Hepatocyte (in vitro differentiated cells): ENCODE results near the gene PGP.

ENCODE experiments used
- EZH2 ChIP-seq: fragments of 200-600 bp; sonication (generic); IDR thresholded peaks from 2 replicates; pipeline ENCODE4 v1.6.1; 2016; ENCODE audit warnings: antibody characterized with exemption, mild to moderate bottlenecking, borderline replicate concordance
- TF ChIP-seq, protein P1 (sequence below): fragments of 200-600 bp; sonication (generic); IDR thresholded peaks from 2 replicates; pipeline ENCODE4 v1.5.1; 2016; ENCODE audit warnings: antibody characterized with exemption, mild to moderate bottlenecking; ENCODE audit not compliant: poor library complexity

- peak; percentile 80 for TF ChIP-seq EZH2
- TF ChIP-seq, protein P1, sequence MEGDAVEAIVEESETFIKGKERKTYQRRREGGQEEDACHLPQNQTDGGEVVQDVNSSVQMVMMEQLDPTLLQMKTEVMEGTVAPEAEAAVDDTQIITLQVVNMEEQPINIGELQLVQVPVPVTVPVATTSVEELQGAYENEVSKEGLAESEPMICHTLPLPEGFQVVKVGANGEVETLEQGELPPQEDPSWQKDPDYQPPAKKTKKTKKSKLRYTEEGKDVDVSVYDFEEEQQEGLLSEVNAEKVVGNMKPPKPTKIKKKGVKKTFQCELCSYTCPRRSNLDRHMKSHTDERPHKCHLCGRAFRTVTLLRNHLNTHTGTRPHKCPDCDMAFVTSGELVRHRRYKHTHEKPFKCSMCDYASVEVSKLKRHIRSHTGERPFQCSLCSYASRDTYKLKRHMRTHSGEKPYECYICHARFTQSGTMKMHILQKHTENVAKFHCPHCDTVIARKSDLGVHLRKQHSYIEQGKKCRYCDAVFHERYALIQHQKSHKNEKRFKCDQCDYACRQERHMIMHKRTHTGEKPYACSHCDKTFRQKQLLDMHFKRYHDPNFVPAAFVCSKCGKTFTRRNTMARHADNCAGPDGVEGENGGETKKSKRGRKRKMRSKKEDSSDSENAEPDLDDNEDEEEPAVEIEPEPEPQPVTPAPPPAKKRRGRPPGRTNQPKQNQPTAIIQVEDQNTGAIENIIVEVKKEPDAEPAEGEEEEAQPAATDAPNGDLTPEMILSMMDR, result no peak
These were observed 22.5 kb upstream of the PGP start for GRCh38 chr16:2237102-2237482.
